MG63 (cell line): ENCODE data around the gene VGLL3. TPM values are rescaled to one million over a fixed set of nuclear protein-coding genes. Genes with fewer than 3 reads are reported as not detected.
"Not testable (repeated sequence)": the region's sequence is repeated elsewhere in the genome, so short reads cannot be mapped to it uniquely, and the experiment has no call there.

ENCODE experiments used
- DNase-seq: peaks from one replicate; pipeline ENCODE4 v3.0.0-alpha.2; 2020
- H3K27me3 ChIP-seq: fragments of 250-450 bp; sonication (Bioruptor Pico); 2 replicates; pipeline ENCODE4 v1.5.1; 2020; ENCODE audit warnings: mild to moderate bottlenecking, moderate library complexity
- H3K36me3 ChIP-seq: fragments of 250-450 bp; sonication (Bioruptor Pico); 2 replicates; pipeline ENCODE4 v1.5.1; 2020; ENCODE audit warnings: mild to moderate bottlenecking, moderate library complexity
- H3K4me3 ChIP-seq: fragments of 250-450 bp; sonication (Bioruptor Pico); 2 replicates; pipeline ENCODE4 v1.5.1; 2020; ENCODE audit warnings: mild to moderate bottlenecking, moderate library complexity
- H3K9me3 ChIP-seq: fragments of 250-450 bp; sonication (Bioruptor Pico); 2 replicates; pipeline ENCODE4 v1.5.1; 2020; ENCODE audit warnings: mild to moderate bottlenecking, moderate library complexity
- total RNA-seq: library from RNA; depleted of rRNA; stranded (reverse); fragments of >200 nt; shearing (Covaris generic); gene quantifications from 2 replicates; pipeline ENCODE4 v1.2.3, GENCODE V29; 2014; ENCODE audit warnings: low replicate concordance; rRNA removed

The VGLL3 gene, protein sequence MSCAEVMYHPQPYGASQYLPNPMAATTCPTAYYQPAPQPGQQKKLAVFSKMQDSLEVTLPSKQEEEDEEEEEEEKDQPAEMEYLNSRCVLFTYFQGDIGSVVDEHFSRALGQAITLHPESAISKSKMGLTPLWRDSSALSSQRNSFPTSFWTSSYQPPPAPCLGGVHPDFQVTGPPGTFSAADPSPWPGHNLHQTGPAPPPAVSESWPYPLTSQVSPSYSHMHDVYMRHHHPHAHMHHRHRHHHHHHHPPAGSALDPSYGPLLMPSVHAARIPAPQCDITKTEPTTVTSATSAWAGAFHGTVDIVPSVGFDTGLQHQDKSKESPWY
- 11.7 and 13.4 TPM in 2 replicates for total RNA-seq

GRCh38 chr3:86990734-86991481 is at the start of gene VGLL3:
VGLL3 (minus strand) TSS chr3:86991149; CDS start chr3:86990743, 406 bp downstream.
- H3K36me3 ChIP-seq: peaks cover 5% of the 10 kb centered on the region
- no peaks in the 10 kb centered on the region for H3K27me3 ChIP-seq
- H3K9me3 ChIP-seq: no peaks in the 10 kb centered on the region
- H3K4me3 ChIP-seq: peak within 1 kb of the TSS; percentile 72
- peak; percentile 85 for DNase-seq

- no peaks in the 10 kb centered on the region for H3K9me3 ChIP-seq
- no peak for DNase-seq
- no peak overlapping the region for H3K4me3 ChIP-seq
- no peaks in the 10 kb centered on the region for H3K36me3 ChIP-seq
- no peaks in the 10 kb centered on the region for H3K27me3 ChIP-seq
Observed at GRCh38 chr3:87037652-87038051, 46.7 kb upstream of the VGLL3 start.

DNA sequence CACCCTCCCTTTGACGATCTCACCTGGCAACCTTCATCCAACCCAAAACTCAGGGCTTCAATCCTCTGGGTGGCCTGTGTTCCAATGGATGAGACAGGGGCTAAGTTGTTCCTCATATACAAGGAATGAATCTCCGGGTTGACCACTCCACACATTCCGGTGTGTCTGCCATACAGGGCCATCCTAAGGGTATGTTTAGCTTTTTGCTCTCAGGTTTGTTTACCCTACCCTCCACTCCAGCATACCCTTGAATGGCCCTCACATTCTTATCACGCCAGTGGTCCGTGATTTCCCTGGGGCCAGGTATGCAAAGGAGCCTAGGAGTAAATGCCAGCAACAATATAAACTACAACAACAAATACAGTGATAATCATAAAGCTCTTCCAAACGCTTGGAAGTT is 45.7 kb upstream of the VGLL3 start:
- Histone ChIP-seq H3K36me3 (no peaks in the 10 kb centered on the region), H3K4me3 (no peak overlapping the region), H3K27me3 (no peaks in the 10 kb centered on the region), H3K9me3 (no peaks in the 10 kb centered on the region)
- DNase-seq: no peak

GRCh38 chr3:87035339-87035738 is 44.4 kb upstream of the VGLL3 start:
- Histone ChIP-seq H3K9me3 (no peaks in the 10 kb centered on the region), H3K36me3 (no peaks in the 10 kb centered on the region), H3K4me3 (no peak overlapping the region), H3K27me3 (no peaks in the 10 kb centered on the region)
- DNase-seq: no peak

DNA sequence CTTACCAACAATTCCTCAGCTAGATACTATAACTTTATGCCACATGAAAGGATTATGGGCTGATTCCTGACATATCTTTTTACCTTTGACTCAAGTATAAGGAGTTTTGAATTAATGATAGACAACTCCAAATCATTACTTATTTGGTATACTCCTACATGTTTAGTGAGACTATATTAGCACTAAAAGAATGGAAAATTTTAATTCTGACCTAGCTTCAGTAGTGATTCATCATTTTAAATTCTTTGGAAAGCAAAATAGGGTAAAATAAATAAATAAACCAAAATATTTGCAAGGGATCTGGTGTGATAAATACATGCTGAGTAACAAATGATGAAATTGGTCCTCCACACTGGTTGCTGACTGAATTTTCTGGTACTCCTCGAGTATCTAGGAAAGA is 42.3 kb upstream of the VGLL3 start:
- DNase-seq: no peak
- no peaks in the 10 kb centered on the region for H3K36me3 ChIP-seq
- no peaks in the 10 kb centered on the region for H3K27me3 ChIP-seq
- no peak overlapping the region for H3K4me3 ChIP-seq
- no peaks in the 10 kb centered on the region for H3K9me3 ChIP-seq

DNA sequence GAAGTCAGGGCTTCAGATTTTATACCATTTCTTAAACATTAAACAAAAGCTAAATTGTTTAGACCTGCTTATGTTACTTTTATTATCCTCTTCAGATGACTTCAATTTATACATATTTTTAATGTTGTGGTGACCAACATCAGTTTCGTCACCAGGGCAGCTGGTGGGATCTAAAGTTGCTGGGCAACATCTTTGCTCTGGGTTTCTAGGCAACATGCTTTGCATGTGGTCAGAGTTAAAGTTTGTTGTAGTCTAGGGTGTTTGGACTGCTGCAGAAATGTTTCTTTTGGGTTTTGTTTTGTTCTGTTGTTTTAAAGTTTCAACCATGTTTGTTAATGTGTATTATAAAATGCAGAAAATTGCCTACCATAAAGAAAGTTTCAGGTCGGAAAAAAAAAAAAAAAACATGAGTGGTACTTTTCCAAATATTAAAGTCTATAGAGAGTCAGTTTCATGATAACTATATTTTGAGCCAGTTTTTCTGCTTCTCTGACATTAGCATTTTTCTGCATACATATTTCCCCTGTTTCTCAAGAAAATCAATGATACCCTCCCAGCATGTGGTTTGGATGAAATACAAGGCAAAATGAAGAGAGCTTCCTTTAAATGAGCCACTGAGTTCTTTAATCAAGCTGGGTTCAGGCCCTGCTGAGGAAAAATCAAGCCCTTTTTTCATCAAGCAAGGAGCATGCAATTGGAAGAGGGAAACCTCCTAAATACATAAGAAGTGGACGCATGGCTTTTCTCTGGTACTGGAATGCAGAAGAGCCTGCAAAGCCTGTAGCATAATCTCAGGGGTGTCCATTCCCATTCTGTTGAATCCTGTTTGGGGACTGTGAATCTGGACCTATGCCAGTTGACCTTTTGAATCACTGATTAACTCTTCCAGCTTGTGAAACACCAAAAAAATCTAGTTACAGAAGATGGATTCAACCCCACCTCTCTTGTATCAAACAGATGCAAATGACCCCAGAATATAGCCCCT is 35.0 kb upstream of the VGLL3 start:
- Histone ChIP-seq H3K27me3 (no peaks in the 10 kb centered on the region), H3K9me3 (no peaks in the 10 kb centered on the region), H3K4me3 (no peak overlapping the region), H3K36me3 (no peaks in the 10 kb centered on the region)
- DNase-seq: no peak

- not testable (repeated sequence) for H3K9me3 ChIP-seq, H3K27me3 ChIP-seq, DNase-seq, H3K4me3 ChIP-seq, H3K36me3 ChIP-seq
Observed at GRCh38 chr3:87017370-87017769, 26.4 kb upstream of the VGLL3 start.

GRCh38 chr3:87009271-87009670 is 18.3 kb upstream of the VGLL3 start:
- H3K9me3 ChIP-seq: no peaks in the 10 kb centered on the region
- no peaks in the 10 kb centered on the region for H3K27me3 ChIP-seq
- H3K4me3 ChIP-seq: no peak overlapping the region
- no peaks in the 10 kb centered on the region for H3K36me3 ChIP-seq
- DNase-seq: no peak

DNA sequence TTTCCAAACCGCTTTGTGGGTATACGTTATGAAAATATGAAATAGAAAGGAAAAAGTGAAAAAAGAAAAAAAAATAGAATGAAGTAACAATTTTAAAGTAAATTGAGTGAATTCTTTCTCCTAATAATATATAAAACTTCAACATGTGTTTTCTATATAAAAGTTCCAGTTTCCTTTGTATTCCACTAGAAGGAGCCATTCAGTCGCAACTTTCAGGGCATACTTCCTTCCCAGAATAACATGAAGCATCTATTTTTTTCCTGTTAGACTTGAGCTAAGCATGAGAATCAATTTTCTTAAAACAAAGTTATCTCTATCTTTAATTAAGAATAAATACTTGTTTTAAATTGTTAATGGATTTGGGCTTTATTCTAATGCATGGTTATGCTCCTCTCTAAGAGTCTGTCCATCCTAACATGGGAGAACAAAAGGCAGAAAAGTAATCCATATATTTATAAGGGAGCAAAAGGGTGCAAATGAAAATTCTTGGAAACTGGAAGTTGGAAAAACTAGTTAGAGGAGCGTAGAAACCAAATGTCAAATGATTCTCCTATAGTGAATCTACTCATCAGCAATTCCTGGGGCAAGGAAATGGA is 16.0 kb upstream of the VGLL3 start:
- H3K9me3 ChIP-seq: no peaks in the 10 kb centered on the region
- no peaks in the 10 kb centered on the region for H3K27me3 ChIP-seq
- H3K4me3 ChIP-seq: no peak overlapping the region
- no peaks in the 10 kb centered on the region for H3K36me3 ChIP-seq
- DNase-seq: no peak

DNA sequence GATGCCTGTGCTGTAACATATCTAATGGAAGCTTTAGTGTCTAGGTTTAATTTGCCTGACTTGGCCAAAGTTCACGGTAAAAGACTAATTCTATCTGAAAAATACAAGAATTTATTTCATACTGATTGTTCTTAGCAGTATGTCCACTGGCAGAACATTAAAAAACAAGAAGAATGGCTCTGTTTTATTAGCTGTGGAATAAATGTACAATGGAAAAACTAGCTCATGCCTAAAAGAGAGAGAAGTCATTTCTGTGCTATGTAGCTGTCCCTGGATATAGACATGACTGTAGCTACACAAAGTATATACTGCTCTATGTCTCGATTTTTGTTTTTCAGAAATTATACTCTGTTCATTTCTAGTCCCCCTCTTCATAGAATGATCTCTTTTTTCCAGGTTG is 13.9 kb upstream of the VGLL3 start:
- Histone ChIP-seq H3K4me3 (no peak overlapping the region), H3K9me3 (no peaks in the 10 kb centered on the region), H3K27me3 (no peaks in the 10 kb centered on the region), H3K36me3 (no peaks in the 10 kb centered on the region)
- no peak for DNase-seq

DNA sequence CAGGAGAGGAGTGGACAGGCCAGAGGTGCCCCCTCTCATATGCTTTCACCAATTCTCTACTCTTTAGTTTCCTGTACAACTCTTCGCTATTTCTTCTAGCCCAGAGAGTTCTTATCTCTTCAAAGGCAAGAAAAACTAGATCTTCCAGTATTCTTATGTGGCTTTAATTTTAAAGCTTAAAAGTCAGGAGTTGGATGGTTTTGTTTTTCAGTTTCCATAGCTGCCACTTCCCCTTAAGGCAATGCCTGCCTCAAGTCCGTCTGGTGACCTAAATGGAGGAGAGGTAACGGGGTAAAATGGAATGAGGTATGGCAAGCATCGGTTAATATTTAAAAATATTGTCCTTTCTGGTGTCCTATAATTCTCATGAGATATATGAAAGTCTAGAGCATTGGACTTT is 11.4 kb upstream of the VGLL3 start:
- no peak overlapping the region for H3K4me3 ChIP-seq
- H3K27me3 ChIP-seq: no peaks in the 10 kb centered on the region
- H3K9me3 ChIP-seq: no peaks in the 10 kb centered on the region
- no peak for DNase-seq
- no peaks in the 10 kb centered on the region for H3K36me3 ChIP-seq

DNA sequence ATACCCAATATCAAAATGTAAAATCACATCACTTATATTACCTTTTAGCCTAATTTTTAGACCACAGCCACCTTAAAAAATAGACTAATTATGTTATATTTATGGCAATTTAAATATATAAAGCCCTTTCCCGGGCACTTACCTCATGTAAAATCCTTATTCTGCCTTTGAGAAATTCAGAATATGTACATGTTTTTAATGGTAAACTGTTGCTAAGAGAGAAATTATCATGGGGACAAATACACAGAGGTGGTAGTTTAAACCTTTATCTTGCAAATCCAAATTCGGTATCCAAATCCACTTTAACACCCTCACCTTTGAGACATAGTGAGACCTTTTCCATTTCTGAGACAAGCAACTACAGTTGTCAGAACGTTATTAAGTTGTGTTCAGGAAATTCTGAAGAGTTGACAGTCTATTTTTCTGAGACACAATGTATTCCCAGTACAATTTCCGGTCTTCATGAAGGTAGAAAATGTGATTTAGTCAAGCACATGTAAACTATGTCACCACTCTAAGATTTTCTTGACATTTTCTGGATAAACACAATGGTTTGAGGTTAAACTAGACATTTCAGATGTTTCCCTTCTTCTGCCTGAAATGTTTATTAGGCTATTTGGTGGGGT is 10.6 kb upstream of the VGLL3 start:
- no peak overlapping the region for H3K4me3 ChIP-seq

GRCh38 chr3:87000940-87001339 is 10.0 kb upstream of the VGLL3 start:
- DNase-seq: no peak
- H3K4me3 ChIP-seq: no peak overlapping the region

More for the DNA sequence above, 10.6 kb upstream of the VGLL3 start:
- no peak for DNase-seq
- Histone ChIP-seq H3K36me3 (no peaks in the 10 kb centered on the region), H3K27me3 (no peaks in the 10 kb centered on the region), H3K9me3 (no peaks in the 10 kb centered on the region)

DNA sequence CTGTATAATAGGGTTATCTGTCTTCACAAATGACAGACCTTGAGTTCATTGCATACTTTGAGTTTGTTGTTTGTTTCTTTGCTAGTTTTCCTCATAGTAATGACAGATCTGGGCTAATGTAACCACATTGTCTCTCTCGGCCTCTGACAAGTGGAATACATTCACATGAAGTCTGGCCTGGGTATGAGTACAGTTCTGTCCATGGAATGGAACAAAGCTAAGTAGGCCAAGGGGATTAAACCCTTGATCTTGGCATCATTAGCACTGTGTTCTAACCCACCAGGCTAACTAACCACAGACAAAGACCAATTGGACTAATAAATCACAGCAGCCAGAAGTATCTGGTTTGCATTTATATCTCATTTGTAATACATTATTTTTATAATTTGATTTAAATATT is 7.6 kb upstream of the VGLL3 start:
- DNase-seq: no peak
- Histone ChIP-seq H3K36me3 (no peaks in the 10 kb centered on the region), H3K27me3 (no peaks in the 10 kb centered on the region), H3K9me3 (no peaks in the 10 kb centered on the region), H3K4me3 (no peak overlapping the region)

More at GRCh38 chr3:87000940-87001339, 10.0 kb upstream of the VGLL3 start:
- Histone ChIP-seq H3K27me3 (no peaks in the 10 kb centered on the region), H3K36me3 (no peaks in the 10 kb centered on the region), H3K9me3 (no peaks in the 10 kb centered on the region)

DNA sequence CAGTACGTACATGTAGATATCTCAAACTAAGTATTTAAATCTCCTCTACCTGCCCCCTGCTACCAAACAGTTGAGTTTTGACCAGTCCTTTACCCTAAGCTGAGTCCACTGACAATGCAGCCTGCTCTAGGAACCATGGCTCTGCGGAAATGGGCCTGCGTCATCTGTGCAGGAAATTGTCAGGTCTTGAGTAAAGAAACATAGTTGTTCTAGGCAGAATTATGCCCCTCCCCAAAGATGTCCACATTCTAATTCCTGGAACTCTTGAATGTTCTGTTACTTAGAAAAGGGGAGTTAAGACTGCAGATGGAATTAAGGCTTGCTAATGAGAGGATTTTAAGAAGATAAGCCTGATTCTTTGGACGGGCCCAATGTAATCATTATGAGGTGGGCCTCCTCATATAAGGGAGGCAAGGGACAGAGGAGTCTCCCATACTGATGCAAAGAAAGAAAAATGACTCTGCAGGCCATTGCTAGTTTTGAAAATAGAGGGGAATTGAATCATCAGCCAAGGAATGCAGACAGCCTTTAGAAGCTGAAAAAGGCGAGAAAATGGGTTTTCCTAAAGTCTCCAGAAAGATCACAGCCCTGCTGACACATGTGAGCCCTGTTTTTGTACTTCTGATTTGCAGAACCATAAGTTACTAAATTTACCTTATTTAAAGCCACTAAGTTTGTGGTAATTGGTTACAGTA is 5.5 kb upstream of the VGLL3 start:
- DNase-seq: no peak
- Histone ChIP-seq H3K27me3 (no peaks in the 10 kb centered on the region), H3K4me3 (no peak overlapping the region), H3K36me3 (no peaks in the 10 kb centered on the region), H3K9me3 (no peaks in the 10 kb centered on the region)

GRCh38 chr3:86995537-86995936 is 4.6 kb upstream of the VGLL3 start:
- peak; percentile 63 for DNase-seq
- Histone ChIP-seq H3K9me3 (no peaks in the 10 kb centered on the region), H3K4me3 (no peak overlapping the region)

More at GRCh38 chr3:86995537-86995936, 4.6 kb upstream of the VGLL3 start:
- Histone ChIP-seq H3K36me3 (no peaks in the 10 kb centered on the region), H3K27me3 (no peaks in the 10 kb centered on the region)
